Head of caudate nucleus (tissue), 42 donors: ENCODE measurements around the gene ZNF266.

ENCODE experiments used
- DNase-seq, 42 donors: peaks; one replicate each; pipeline versions ENCODE4 v3.0.0 to v3.0.0-alpha.2; 2020 to 2021; ENCODE audit warnings: mixed read lengths in 7 of 42
- intact Hi-C: fragments of 100-400 bp; cut with DNase I; formaldehyde crosslinking; loops from one replicate; pipeline ENCODE4 v1.15.0; 2022

The ZNF266 gene

DNA sequence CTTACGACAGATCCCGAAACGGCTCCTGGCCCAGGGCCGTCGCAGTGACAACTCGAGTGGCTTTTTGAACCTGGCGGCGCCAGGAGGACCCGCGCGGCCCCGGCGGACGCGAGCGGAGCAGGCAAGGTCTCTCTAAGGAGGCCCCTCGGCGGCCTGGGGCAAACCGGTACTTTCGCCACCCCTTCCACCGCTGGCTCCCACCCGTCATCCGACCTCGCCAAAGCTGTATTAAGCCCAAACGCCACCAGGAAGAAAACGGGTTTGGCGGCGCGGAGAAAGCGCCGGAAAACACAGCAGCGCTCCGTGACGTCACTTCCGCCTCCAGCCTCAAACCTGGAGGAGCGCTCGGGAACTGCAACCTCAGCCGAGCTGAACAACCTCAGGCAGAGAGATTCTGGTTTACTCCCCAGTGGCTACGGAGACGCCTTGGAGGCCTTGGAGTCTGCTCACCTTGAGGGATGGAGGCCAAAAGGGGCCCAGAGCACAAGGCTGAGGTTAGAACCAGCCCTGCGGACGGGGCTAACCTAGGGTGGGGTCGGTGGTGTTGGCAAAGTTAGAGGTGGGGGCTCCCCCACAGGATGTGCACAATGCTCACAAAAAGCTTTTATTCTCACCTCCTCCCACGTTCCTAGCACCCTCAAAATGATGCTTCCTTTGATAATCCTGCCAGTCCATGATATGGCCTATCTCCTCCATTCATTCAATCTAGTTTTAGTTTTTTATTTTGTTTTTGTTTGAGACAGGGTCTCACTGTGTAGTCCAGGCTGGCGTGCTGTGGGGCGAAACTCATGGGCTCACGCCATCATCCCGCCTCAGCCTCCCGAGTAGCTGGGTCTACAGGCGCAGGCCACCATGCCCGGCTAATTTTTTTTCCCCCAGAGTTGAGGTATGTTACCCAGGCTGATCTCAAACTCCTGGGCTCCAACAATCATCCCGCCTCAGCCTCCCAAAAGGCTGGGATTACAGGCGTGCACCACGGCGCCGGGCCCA is at the start of gene ZNF266:
TSS of gene ZNF266 (minus strand) at position 295 of the 990 bp plus-strand sequence. CDS start 15,484 bp downstream, outside the sequence.
- DNase-seq: peak; percentile 72 to 94 (median 88)
- intact Hi-C loops: loop anchor here (10.0 kb wide), 1 partner anchor 121 kb away; no protein-coding TSS in a partner anchor

DNA sequence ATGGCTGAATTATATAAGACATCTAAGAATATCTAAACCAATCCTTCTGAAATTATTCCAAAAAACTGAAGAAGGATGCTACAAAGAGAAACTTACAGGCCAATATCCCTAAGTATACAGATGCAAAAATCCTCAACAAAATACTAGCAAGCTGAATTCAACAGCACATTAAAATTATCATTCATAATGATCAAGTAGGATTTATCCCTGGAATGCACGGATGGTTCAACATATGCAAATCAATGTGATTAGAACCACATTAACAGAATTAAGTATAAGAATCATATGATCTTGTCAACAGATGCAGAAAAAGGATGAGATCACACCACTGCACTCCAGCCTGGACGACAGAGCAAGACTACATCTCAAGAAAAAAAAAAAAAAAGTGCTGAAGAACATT is 49.8 kb upstream of the ZNF266 start:
- no peak for DNase-seq
- intact Hi-C loops: no loop called here

- intact Hi-C loops: no loop called here
- DNase-seq: no peak
Measured at GRCh38 chr19:9474975-9475374, 39.6 kb upstream of the ZNF266 start.

DNA sequence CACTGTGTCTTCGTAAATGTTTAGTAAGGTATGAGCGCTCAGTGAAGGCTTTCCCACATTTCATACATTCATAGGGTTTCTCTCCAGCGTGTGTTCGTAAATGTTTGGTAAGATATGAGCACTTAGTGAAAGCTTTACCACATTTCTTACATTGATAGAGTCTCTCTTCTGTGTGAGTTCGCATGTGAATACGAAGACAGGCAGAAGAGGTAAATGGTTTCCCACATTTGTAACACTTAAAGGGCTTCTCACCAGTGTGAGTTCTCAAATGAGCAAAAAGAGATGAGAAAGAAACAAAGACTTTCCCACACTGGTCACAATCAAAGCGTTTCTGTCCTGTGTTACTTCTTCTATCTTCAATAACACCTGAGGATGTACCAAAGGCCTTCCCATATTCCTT is 31.8 kb upstream of the ZNF266 start:
- intact Hi-C loops: no loop called here
- DNase-seq: no peak

DNA sequence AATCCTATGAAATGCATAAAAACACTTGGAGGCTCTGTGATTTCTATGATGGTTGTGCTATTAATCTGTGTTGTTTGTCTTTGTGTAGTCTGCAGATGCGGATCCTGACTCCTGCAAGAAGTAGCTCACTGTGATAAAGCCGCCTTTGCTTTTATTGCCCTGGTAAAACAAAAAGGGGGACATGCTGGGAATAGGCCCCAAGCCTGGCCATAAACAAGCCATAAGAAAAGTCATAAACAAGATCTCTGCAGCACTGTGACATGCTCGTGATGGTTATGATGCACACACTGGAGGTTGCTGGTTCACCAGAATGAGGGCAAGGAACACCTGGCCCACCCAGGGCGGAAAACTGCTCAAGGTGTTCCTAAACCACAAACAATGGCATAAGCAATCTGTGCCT is 26.6 kb upstream of the ZNF266 start:
- DNase-seq: no peak
- intact Hi-C loops: no loop called here

DNA sequence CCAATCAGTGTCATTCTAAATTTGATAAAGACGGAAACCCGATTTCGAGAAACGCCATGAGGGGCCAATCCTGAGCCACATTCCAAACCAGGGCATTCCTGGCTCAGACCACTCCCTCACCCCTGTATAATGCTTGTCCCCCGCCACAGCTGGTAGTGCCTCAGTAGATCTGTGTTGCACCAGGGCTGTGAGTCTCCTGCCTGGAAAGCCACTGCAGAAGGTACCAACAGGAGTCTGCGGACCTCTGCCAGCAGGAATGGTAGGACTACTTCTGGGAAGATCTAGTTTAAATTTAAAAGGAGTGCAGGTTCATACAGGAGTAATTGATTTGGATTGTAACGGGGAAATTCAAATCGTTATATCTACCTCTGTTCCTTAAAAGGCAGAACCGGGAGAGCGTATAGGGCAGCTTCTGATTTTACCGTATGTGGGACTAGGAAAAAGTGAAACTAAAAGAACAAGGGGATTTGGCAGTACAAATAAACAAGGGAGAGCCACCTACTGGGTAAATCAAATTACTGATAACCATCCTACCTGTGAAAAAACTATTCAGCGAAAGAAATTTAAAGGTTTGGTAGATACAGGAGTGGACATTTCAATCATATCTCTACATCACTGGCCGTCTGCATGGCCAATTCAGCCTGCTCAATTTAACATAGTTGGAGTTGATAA is 20.8 kb upstream of the ZNF266 start:
- no peak for DNase-seq
- intact Hi-C loops: no loop called here

DNA sequence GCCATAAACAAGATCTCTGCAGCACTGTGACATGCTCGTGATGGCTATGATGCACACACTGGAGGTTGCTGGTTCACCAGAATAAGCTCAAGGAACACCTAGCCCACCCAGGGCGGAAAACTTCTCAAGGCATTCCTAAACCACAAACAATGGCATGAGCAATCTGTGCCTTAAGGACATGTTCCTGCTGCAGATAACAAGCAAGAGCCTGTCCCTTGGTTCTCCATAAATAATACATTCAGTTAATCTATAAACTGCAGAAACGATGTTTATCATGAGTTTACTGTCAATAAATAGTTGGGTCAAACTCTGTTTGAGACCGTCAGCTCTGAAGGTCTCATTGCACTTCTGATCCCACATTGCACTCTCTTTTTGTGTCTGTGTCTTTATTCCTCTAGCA is 18.6 kb upstream of the ZNF266 start:
- intact Hi-C loops: no loop called here
- DNase-seq: no peak

GRCh38 chr19:9445037-9445436 is 9.7 kb upstream of the ZNF266 start:
- no peak for DNase-seq
- intact Hi-C loops: no loop called here

DNA sequence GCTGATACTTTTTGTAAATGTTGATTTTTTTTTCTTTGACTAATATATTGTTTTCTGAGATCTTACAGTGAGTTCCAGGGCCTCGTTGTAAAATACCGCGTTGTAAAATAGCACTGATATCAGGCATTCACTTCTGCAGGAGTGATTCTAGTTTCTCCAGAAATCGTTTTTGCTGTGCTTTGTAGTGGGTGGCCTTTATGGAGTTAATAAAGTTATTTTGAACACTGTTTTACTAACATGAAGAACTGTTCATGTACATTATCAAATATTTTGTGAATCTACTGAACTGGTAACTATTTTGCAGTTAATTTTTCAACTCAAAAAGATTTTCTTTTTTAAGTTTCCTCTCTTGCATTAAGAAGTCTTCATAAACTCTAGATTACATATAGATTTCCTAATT is 985 bp upstream of the ZNF266 start:
- no peak for DNase-seq
- intact Hi-C loops: loop anchor here (10.0 kb wide), 1 partner anchor 122 kb away; no protein-coding TSS in a partner anchor

- intact Hi-C loops: loop anchor here (10.0 kb wide), 1 partner anchor 117 kb away; no protein-coding TSS in a partner anchor
Measured at GRCh38 chr19:9431475-9431874, 3.9 kb downstream of the ZNF266 start.

GRCh38 chr19:9430444-9430843 is 4.9 kb downstream of the ZNF266 start:
- no peak for DNase-seq
- intact Hi-C loops: loop anchor here (10.0 kb wide), 1 partner anchor 116 kb away; no protein-coding TSS in a partner anchor

More at GRCh38 chr19:9431475-9431874, 3.9 kb downstream of the ZNF266 start:
- peak in 24 of 42 donors; percentile 3 to 65 (median 32) for DNase-seq

GRCh38 chr19:9427941-9428340 is 7.4 kb downstream of the ZNF266 start:
- intact Hi-C loops: no loop called here
- no peak for DNase-seq

GRCh38 chr19:9413240-9413954 is 22.0 kb downstream of the ZNF266 start:
- intact Hi-C loops: no loop called here
- DNase-seq: no peak

DNA sequence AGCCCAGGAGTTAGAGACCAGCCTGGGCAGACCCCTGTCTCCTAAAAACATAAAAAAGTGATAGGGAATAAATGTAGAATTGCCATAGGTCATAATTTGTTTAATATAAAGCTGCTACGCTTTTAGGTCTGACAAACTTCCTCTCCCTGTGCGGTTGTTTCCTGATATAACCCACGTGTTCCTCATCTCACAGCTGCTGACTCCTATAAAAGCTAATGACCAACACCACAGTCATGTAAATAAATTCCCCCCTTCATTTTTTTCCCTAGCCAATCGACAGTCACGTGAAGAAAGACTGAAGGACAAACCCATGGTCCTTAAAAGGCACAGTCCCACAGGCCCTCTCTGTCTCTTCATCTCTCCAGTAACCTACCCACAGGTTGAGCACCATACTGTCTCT is 27.5 kb downstream of the ZNF266 start:
- intact Hi-C loops: no loop called here
- DNase-seq: no peak

- intact Hi-C loops: no loop called here
- DNase-seq: peak; percentile 44 to 91 (median 80)
Measured at GRCh38 chr19:9406798-9407352, 28.5 kb downstream of the ZNF266 start.

DNA sequence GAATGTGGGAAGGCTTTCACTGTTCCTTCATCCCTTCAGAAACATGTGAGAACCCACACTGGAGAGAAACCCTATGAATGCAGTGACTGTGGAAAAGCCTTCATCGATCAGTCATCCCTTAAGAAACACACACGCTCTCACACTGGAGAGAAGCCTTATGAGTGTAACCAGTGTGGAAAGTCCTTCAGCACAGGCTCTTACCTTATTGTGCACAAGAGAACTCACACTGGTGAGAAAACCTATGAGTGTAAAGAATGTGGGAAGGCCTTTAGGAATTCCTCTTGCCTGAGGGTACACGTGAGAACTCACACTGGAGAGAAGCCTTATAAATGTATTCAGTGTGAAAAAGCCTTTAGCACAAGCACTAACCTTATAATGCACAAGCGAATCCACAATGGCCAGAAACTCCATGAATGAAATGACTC is 54.0 kb downstream of the ZNF266 start:
- DNase-seq: no peak
- intact Hi-C loops: no loop called here

GRCh38 chr19:9370738-9371619 is 64.4 kb downstream of the ZNF266 start:
- intact Hi-C loops: no loop called here
- DNase-seq: no peak

DNA sequence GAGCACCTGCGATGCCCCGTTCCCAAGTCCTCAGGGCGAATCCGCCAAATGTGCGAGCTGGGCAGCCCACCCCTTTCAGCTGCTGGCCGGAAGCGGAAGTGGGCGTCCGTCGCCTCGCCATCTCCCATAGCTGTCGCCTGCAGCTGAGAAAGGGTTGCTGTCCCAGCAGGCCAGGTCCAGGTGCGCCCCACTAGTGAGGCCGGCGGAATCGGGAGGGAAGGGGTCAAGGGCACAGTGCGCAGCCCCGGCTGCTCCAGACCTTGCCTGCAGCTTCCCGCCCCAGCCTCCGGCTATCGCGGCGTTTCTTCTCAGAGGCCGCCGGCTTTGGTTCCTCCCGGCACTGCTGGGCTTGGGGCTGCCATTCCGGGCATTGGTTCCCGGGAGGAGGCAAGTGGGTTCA is 72.5 kb downstream of the ZNF266 start, which contains the start of gene ZNF177:
TSS of gene ZNF177 (plus strand) at position 109 of the 400 bp plus-strand sequence. CDS start 15,299 bp downstream, outside the sequence.
- DNase-seq: peak in 39 of 42 donors; percentile 5 to 69 (median 41)
- intact Hi-C loops: no loop called here
